Daoy (cell line): ENCODE data around the gene PROKR1. TPM values are rescaled to one million over a fixed set of nuclear protein-coding genes. Genes with fewer than 3 reads are reported as not detected.
"Not testable (repeated sequence)": the region's sequence is repeated elsewhere in the genome, so short reads cannot be mapped to it uniquely, and the experiment has no call there.

Experiments
- DNase-seq: peaks from one replicate; pipeline ENCODE4 v3.0.0-alpha.2; 2015; ENCODE audit warnings: low read depth
- total RNA-seq: library from RNA; depleted of rRNA; stranded (reverse); fragments of >200 nt; shearing (Covaris generic); gene quantifications from 2 replicates; pipeline ENCODE4 v1.2.3, GENCODE V29; 2014; rRNA removed

The PROKR1 gene
- total RNA-seq = 0.06 TPM in 1 of 2 replicates, not detected in the other

DNA sequence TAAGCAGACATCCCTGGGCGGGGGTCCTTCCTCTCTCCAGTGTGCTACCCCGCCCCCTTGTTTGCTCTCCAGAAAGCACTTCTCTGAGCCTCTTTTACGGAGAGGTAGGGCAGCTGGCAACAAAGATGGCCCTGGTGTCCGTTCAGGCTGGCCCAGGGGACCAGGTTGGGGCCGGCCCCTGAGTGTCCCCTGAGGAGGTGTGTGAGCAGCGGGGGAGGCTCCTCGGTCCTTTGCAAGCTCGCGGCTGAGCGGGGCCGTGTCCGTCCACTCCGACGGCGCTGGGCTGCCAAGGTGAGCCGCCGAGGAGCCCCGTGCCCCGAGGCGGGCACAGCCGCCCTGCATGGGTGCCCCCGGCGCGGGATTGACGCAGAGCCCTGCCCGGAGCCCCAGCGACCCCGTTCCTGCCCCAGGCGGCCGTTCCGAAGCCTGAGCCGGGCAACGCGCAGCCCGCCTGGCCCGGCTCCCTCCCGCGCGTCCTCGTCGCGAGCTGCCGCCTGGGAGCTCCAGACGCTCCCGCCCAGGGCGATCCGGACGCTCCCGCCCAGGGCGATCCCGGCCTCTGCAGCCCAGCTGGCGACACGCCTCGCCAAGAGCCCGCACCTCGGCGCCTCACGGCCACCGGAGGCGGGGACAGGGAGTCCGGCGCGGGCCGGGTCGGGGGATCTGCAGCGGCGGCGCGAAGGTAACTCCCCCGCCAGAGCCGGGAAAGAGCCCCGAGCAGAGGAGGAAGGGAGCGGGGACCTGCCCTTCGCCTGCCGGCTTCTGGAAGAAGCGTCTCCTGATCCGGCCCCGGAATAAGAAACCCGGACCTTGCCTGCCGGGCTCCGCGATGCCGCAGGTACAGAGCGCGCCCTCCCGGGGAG lies at the start of gene PROKR1:
TSS of gene PROKR1 (plus strand) at position 569 of the 863 bp plus-strand sequence. CDS start 2,243 bp downstream, outside the sequence.
- DNase-seq = peak; percentile 39

DNA sequence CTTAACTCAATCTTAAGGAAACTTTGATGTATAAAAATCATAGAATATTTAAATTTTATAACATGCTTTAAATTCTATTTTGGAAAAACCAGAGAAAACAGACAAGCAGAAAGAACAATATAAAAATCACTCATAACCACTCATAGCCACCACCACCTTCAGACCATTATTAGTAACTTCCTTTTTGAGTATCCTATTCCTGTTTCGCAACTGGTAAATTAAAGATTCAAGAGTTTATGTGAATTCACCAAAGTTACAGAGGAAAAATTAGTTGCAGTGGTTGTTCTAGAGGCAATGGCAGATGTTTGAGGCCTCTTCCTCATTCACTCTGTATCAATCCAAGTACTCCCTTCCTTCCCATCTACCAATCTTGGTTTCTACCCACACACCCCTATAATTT lies 49.3 kb upstream of the PROKR1 start:
- no peak for DNase-seq

DNA sequence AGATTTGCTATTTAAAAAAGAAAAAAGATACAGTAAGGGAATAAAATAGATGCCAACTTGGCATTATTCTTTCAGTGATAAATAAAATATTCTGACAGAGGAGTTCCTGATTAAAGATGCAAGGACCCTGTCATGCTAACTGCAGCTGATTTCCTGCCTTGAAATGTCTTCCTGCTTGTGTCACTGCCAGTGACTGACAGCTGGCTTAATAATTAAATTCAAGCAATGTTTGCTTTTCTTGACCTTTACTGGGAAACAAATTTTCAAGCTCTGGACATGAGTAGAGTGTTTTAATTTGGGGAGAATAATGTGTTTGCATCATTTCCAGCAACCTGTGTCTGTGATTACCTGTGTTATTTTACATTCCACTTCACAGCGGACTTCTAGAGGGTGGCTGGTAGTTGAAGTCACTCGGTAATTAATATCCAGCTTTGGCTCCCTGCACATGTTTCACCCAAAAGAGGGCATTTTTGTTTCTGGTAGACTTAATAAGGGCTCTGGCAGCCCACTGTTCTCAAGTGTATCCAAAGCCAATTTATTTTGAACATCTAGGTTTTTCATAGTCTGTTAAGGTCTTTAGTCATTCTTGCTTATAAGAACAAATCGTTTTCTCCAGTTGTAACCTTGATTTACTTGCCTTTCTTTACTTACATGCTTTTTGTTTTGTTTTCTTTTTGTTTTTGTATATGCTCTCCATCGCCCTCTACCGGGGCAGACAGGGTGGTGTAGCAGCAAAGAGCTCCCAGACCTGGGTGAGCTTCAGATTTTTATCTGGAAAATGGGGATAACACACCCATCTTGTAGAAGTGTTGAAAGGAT lies 48.5 kb upstream of the PROKR1 start:
- peak; percentile 14 for DNase-seq

DNA sequence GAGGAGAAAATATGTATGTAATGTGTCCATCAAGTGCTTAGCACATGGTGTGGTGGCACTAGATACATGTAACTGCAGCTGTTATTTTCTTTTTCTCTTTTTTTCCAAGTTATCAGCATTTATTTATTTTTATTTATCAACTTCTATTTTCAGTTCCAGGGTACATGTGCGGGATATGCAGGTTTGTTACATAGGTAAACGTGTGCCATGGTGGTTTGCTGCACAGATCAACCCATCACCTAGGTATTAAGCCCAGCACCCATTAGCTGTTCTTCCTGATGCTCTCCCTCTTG lies 47.9 kb upstream of the PROKR1 start:
- not testable (repeated sequence) for DNase-seq

DNA sequence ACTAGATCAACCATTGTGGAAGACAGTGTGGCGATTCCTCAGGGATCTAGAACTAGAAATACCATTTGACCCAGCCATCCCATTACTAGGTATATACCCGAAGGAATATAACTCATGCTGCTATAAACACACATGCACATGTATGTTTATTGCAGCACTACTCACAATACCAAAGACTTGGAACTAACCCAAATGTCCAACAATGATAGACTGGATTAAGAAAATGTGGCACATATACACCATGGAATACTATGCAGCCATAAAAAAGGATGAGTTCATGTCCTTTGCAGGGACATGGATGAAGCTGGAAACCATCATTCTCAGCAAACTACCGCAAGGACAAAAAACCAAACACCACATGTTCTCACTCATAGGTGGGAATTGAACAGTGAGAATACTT lies 42.9 kb upstream of the PROKR1 start:
- not testable (repeated sequence) for DNase-seq

DNA sequence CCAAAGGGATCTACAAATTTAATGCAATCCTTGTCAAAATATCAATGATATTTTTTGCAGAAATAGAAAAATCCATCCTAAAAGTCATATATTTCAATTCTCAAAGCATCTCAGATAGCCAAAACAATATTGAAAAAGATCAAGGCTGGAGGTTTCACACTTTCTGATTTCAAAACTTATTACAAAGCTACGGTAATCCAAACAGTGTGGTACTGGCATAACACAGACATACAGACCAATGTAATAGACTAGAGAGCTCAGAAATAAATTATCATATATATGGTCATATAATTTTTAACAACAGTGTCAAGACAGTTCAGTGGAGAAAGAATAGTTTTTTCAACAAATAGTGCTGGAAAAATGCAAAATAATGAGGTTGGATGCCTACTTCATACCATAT lies 40.3 kb upstream of the PROKR1 start:
- DNase-seq = no peak

DNA sequence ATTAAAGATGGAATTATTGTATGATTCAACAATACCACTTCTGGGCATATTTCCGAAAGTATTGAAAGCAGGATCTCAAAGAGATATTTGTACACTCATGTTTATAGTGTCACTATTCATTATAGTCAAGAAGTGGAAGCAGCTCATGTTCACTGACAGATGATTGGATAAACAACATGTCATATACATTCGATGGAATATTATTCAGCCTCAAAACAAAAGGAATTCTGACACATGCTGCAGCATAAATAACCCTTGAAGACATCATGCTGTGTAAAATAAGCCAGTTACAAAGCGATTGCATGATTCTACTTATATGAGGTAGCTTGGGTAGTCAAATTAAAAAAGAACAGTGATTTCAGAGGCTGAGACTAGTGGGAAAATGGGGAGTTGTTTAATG lies 39.3 kb upstream of the PROKR1 start:
- no peak for DNase-seq

DNA sequence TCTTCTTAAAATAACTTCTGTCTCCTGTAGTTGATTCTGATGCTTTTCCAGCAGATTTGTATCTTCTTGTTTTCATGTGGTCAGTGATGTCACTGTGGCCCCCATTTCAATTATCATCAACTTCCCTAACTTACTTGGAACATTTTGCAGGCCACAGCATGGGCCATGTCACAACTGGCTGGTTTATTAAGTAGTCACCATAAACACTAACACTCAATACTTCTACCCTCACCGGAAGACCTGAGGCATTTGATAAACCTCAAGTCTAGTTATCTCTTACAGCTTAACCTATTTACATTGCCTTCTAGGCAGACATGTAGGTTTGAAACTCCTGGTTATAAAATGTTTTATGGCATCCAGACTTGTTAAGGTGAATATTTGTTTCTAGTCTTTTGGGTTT lies 37.4 kb upstream of the PROKR1 start:
- DNase-seq = no peak

DNA sequence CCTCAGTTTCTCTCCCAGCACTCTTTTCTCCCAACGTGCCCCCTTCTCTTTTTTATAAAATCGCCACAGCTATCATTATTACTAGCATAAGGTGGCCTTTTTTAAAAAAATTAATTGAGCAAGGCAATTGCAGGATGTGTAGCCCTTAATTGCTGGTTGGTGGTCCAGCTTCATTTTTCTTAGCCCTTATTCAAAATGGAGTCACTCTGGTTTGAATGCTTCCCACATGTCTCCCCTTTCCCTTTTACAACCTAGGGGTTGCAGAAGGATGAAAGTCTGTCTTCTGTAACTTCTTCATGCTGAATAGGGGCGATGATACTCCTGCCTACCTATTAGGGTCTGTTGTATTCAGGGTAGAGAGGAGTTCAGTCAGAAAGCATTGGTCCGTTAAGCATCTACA lies 36.6 kb upstream of the PROKR1 start:
- no peak for DNase-seq

DNA sequence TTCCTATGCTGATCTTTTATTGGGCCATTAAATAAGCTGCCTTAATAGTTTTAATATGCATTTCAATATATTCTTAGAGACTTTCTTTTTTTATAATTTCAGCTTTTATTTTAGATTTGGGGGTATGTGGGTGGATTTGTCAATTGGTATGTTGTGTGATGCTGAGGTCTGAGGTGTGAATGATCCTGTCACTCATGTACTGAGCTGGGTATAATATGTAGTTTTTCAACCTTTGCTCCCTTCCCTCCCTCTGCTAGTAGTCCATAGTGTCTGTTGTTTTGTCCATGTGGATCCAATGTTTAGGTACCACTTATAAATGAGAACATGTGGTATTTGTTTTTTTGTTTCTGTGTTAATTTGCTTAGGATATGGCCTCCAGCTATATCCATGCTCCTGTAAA lies 35.5 kb upstream of the PROKR1 start:
- DNase-seq = no peak

DNA sequence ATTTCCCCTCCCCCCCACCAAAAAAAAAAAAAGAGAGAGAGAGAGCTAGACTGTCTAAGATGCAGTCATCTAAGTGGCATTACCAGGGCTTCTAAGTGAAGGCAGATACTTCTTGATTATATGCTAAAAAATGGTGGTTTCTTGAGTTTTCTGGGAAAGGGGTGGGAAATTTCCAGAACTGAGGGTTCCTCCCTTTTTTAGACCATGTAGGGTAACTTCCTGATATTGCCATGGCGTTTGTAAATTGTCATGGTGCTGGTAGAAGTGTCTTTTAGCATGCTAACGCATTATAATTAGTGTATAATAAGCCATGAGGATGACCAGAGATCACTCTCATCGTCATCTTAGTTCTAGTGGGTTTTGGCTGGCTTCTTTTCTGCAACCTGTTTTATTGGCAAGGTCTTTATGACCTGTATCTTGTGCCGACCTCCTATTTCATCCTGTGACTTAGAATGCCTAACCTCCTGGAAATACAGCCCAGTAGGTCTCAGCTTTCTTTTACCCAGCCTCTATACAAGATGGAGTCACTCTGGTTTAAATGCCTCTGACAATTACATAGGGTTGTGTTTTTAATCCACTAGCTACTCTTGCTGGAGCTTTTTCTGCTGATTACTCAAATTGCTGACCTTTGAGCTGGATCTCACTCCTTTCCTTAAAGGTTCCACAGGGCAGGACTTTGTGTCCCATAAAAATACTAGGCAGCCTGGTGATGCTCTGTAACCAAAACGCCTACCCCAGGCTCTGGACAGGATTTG lies 30.4 kb upstream of the PROKR1 start:
- no peak for DNase-seq

DNA sequence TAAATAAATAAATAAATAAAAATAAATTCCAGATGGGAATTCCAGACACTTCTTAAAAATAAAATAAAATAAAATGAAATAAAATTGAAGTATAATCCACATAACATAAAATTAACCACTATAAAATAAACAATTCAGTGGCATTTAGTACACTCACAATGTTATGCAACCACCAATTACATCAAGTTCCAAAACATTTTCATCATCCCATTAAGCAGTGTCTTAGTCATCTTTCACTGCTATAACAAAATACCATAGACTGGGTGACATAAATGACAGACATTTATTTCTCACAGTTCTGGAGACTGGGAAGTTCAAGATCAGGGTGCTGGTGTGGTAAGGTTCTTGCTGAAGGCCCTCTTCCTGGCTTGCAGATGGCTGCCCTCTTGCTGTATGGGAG lies 22.6 kb upstream of the PROKR1 start:
- DNase-seq = no peak

DNA sequence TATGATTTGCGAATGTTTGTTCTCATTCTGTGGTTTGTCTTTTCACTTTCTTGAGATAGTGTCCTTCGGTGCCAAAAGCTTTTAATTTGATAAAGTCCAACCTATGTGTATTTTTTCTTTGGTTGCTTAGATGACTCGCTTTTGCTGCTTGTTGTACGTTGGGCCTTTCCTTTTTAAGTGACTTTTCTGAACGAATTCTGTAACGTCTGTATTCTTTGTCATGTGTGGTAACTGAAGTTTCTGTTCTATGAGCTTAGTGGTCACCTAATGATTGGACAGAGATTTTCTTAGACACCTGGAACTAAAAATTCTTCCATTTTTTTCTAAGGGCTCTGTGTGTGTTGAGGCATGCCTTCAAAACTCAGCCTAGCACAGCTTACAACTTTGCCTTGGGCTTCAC lies 19.6 kb upstream of the PROKR1 start:
- DNase-seq = no peak

DNA sequence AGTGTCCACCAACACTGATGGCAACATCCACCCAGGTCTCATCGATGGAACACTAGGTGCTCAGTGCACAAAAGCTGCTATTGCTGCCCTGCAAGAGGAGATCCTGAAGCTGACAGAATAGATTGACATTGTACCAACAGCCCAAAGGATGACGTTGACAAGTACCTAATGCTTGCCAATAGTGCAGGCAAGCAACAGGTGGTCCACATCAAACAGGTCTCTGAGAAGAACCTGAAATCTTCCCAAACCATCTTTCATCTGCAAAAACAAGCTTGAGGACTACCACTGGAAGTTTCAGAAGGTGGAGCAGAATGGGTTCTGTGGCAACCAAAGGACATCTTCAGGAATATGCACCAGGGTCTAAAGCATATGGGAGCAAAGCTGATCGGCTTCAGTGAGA lies 15.8 kb upstream of the PROKR1 start:
- DNase-seq = no peak

DNA sequence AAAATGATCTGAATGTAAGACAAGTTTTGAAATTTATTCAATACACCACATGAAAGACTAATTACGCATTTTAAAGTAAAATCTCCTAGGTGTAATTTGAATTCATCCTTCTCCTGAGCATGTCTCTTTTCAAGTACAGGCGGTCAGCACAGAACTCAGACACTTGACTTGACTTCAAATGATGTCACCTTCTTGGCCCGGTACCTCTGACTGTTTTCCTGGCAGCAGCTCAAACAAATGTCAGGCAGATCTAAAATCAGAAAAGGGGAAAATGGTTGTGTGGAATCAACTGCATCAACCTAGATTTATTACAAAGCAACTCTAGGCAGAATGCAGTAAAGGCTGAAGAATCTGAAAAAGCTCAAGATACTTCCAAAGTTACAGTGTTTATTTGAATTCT lies 11.4 kb upstream of the PROKR1 start:
- no peak for DNase-seq

DNA sequence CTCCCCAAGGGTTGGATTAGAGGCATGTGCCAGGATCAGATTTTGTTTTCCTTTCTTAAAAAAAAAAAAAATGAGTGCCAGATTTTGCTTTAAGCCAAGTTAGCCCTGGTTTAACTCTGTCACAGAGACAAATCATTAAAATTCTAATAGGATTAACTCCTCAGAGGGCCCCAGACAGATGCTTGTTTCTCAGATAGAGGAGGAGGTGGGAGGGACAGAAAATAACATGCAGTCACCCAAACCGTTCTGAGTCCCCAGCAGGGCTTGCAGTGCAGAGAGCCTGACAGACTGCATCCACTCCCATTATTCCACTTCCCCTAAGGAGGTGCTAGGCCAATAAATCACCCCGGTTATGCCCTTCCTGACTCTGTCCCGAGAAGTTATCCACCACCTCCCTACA lies 6.3 kb upstream of the PROKR1 start:
- DNase-seq = no peak

DNA sequence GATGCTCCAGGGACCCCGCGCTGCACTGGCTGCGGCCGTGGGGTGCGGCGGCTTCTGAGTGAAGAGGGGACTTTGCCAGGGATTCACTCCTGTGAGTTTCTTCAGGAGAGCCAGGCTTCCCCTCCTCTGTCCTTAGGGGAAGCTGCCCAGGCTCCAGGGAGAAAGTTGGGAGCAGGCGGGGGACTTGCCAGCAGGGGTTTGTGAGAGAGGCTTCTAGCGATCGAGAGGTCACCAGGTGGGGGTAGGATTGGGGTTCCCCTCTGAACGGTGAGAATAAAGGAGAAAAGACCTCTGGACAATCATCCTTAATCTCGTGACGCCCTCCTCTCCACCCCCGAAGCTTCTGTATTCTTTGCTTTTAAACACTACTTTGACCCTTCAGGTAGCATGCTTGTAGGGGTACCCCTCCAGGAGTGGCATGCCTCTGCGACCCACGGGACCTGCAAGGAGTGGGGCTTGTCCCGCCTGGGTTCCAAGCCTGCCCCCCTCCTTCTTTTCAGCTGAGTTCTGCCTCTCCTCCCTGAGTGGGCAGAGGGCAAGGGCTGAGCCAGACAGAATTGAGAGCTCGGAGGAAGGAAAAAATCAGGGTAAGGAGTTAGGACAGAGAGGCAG lies 601 bp downstream of the PROKR1 start:
- no peak for DNase-seq

DNA sequence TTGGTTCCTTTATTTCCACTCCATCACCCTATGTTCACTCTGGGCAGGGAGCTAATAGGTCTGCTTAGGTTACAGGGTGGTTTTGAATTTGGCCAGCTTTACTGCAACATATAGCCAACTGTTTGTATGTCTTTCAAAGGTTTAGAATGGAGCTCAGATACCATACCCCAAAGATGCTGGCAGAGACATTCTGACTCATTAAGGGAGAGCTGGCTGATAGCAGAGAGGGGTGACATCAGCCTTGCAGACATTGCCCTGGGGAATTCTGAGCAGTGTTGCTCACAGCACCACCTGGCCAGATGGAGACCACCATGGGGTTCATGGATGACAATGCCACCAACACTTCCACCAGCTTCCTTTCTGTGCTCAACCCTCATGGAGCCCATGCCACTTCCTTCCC lies 2.1 kb downstream of the PROKR1 start:
- DNase-seq = peak; percentile 67

DNA sequence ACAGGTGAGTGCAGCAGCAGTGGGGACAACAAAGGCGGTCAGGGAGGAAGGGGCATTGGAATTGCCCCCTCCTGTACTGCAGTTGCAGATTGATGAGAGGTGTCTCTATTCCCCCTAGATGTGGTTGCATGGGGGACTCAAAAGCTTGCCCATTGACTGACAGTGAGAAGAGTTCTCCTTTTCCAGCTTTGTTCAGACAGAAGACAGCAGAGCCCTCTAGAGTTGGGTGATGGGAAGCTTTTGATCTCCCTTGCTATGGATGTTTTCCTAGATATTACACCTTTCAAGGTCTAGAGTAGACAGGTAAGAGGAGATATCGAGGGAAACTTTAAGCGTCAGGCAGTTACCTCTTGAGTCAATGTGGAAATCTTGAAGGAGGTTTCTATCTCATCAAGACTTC lies 2.9 kb downstream of the PROKR1 start:
- DNase-seq = no peak

DNA sequence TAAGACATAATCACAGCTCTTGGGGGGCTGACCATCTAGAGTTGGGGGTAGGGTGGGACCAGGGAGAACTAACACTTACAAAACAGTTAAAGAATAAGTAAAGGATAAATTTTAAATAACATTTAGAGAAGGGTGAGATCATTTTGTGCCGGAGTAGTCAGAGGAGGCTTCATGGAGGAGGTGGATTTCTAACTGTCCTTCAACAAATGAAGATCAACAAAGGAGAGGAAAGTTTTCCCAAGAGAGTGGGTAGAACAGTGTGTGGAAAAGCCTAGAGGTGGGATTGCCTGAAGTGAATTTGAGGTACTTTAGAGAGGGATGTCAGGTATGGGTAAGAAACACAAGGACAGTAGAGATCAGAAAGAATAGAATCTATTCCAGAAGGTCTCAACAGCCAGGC lies 7.3 kb downstream of the PROKR1 start:
- no peak for DNase-seq

DNA sequence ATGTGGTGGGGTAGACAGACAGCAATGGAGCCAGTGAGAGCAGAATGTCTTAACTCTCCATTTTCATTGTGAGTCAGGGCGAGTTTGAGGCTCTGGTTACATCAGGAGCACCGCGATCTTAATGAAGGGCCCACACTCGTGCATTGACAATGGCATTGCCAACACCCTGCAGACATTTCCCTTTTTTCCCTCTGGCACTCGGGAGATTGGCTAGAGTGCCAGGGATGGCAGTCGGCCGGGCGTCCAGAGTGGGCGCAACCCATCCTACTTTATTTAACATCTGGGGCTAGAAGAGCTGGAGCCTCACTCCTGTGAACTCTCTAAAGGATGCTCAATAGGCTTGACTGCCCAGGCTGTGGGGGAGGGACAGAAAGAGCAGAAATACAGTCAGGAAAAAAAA lies 9.7 kb downstream of the PROKR1 start:
- peak; percentile 55 for DNase-seq

DNA sequence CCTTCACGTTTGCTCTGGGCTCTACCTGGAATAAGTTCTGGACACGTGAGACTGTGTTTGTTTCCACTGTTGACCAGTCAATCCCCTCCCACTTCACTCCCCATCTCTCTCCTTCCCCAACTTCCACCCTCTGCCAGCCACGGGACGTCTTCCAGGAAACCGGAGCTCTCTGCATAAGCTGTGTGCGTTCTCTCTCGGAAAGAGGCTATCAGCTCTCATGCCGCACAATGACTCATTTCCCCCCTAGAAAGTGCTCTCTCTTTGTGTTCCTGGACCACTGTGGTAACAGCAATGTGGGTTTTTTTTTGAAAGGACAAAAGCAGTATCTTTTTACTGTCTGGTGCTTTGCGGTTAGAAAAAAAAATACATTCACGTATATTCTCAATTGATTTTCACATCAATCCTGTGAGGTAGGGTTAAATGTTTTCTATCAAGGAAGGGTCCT lies 10.2 kb downstream of the PROKR1 start:
- peak; percentile 91 for DNase-seq
